ENCODE results near the gene JAKMIP2. TPM values are rescaled to one million over a fixed set of nuclear protein-coding genes. Genes with fewer than 3 reads are reported as not detected.
"Not testable (repeated sequence)": the region's sequence is repeated elsewhere in the genome, so short reads cannot be mapped to it uniquely, and the experiment has no call there.

Gene JAKMIP2
- total RNA-seq, 1 donor from 2014 or later: not detected

- no peak for DNase-seq (ENCODE audit: low read depth in 2 of 2)
Observed at GRCh38 chr5:147748590-147748989, 33.9 kb downstream of the JAKMIP2 start.

- no peak for DNase-seq (ENCODE audit: low read depth in 2 of 2)
Observed at GRCh38 chr5:147746986-147747385, 35.5 kb downstream of the JAKMIP2 start.

- no peak for DNase-seq (ENCODE audit: low read depth in 2 of 2)
Observed at GRCh38 chr5:147743678-147744374, 38.7 kb downstream of the JAKMIP2 start.

GRCh38 chr5:147743012-147743411 lies 39.5 kb downstream of the JAKMIP2 start:
- DNase-seq (ENCODE audit: low read depth in 2 of 2): no peak

GRCh38 chr5:147742151-147742550 lies 40.4 kb downstream of the JAKMIP2 start:
- no peak for DNase-seq (ENCODE audit: low read depth in 2 of 2)

GRCh38 chr5:147740864-147741263 lies 41.7 kb downstream of the JAKMIP2 start:
- no peak for DNase-seq (ENCODE audit: low read depth in 2 of 2)

- DNase-seq (ENCODE audit: low read depth in 2 of 2): no peak
Observed at GRCh38 chr5:147737921-147738320, 44.6 kb downstream of the JAKMIP2 start.

GRCh38 chr5:147735621-147736125 lies 46.9 kb downstream of the JAKMIP2 start:
- DNase-seq (ENCODE audit: low read depth in 2 of 2): no peak

GRCh38 chr5:147734894-147735293 lies 47.6 kb downstream of the JAKMIP2 start:
- no peak for DNase-seq (ENCODE audit: low read depth in 2 of 2)

- DNase-seq (ENCODE audit: low read depth in 2 of 2): no peak
Observed at GRCh38 chr5:147733075-147733474, 49.5 kb downstream of the JAKMIP2 start.

GRCh38 chr5:147732291-147732883 lies 50.1 kb downstream of the JAKMIP2 start:
- no peak for DNase-seq (ENCODE audit: low read depth in 2 of 2)

- DNase-seq (ENCODE audit: low read depth in 2 of 2): no peak
Observed at GRCh38 chr5:147731431-147732290, 50.9 kb downstream of the JAKMIP2 start.

- DNase-seq (ENCODE audit: low read depth in 2 of 2): no peak
Observed at GRCh38 chr5:147727200-147727599, 55.3 kb downstream of the JAKMIP2 start.

GRCh38 chr5:147721191-147721960 lies 61.2 kb downstream of the JAKMIP2 start:
- not testable (repeated sequence) for DNase-seq (ENCODE audit: low read depth in 2 of 2)

- DNase-seq (ENCODE audit: low read depth in 2 of 2): no peak
Observed at GRCh38 chr5:147713550-147714295, 68.8 kb downstream of the JAKMIP2 start.

GRCh38 chr5:147712598-147712997 lies 69.9 kb downstream of the JAKMIP2 start:
- no peak for DNase-seq (ENCODE audit: low read depth in 2 of 2)

GRCh38 chr5:147712019-147712418 lies 70.5 kb downstream of the JAKMIP2 start:
- no peak for DNase-seq (ENCODE audit: low read depth in 2 of 2)

GRCh38 chr5:147711019-147711418 lies 71.5 kb downstream of the JAKMIP2 start:
- no peak for DNase-seq (ENCODE audit: low read depth in 2 of 2)

GRCh38 chr5:147708708-147709107 lies 73.8 kb downstream of the JAKMIP2 start:
- DNase-seq (ENCODE audit: low read depth in 2 of 2): no peak

- DNase-seq (ENCODE audit: low read depth in 2 of 2): no peak
Observed at GRCh38 chr5:147704544-147704943, 78.0 kb downstream of the JAKMIP2 start.

GRCh38 chr5:147701468-147701867 lies 81.1 kb downstream of the JAKMIP2 start:
- DNase-seq (ENCODE audit: low read depth in 2 of 2): no peak

Measured in lung microvascular endothelial cell (primary cell).